Astrocyte of the hippocampus (primary cell): Measurements from ENCODE around the gene KRTAP27-1.

Experiments
- DNase-seq: peaks from one replicate; pipeline ENCODE4 v3.0.0; 2011; ENCODE audit warnings: low read depth, low spot score

Gene KRTAP27-1

GRCh38 chr21:30337276-30337744, at the start of gene KRTAP27-1:
KRTAP27-1 (minus strand) TSS chr21:30337694; CDS start chr21:30337668, 26 bp downstream.
- no peak for DNase-seq

GRCh38 chr21:30382201-30382600, 44.7 kb upstream of the KRTAP27-1 start:
- no peak for DNase-seq

GRCh38 chr21:30372139-30372770, 34.8 kb upstream of the KRTAP27-1 start, which contains the start of gene KRTAP13-2:
KRTAP13-2 (minus strand) TSS chr21:30372271; CDS start chr21:30372213, 58 bp downstream.
- no peak for DNase-seq

GRCh38 chr21:30355906-30356305, 18.4 kb upstream of the KRTAP27-1 start:
- no peak for DNase-seq

GRCh38 chr21:30354308-30355005, 17.0 kb upstream of the KRTAP27-1 start:
- no peak for DNase-seq

GRCh38 chr21:30351534-30351933, 14.0 kb upstream of the KRTAP27-1 start:
- no peak for DNase-seq

- DNase-seq: no peak
Measured at GRCh38 chr21:30349572-30349971, 12.1 kb upstream of the KRTAP27-1 start.

GRCh38 chr21:30348506-30348905, 11.0 kb upstream of the KRTAP27-1 start, which contains the start of gene KRTAP23-1:
KRTAP23-1 (minus strand) TSS chr21:30348606; CDS start chr21:30348606, 0 bp downstream.
- DNase-seq: no peak

GRCh38 chr21:30345014-30345413, 7.5 kb upstream of the KRTAP27-1 start:
- DNase-seq: no peak

GRCh38 chr21:30340714-30341573, 3.5 kb upstream of the KRTAP27-1 start:
- DNase-seq: peak; percentile 56

- DNase-seq: no peak
Measured at GRCh38 chr21:30338717-30339116, 1.2 kb upstream of the KRTAP27-1 start.

GRCh38 chr21:30337772-30338171, 278 bp upstream of the KRTAP27-1 start:
- no peak for DNase-seq

GRCh38 chr21:30336596-30336995, 898 bp downstream of the KRTAP27-1 start:
- DNase-seq: peak; percentile 22

- DNase-seq: no peak
Measured at GRCh38 chr21:30333736-30334135, 3.8 kb downstream of the KRTAP27-1 start.

- DNase-seq: no peak
Measured at GRCh38 chr21:30332681-30333080, 4.8 kb downstream of the KRTAP27-1 start.

- peak; percentile 27 for DNase-seq
Measured at GRCh38 chr21:30329203-30329875, 8.2 kb downstream of the KRTAP27-1 start.

- no peak for DNase-seq
Measured at GRCh38 chr21:30326390-30326789, 11.1 kb downstream of the KRTAP27-1 start.

- DNase-seq: no peak
Measured at GRCh38 chr21:30320215-30320614, 17.3 kb downstream of the KRTAP27-1 start, which contains the start of gene KRTAP26-1. KRTAP26-1 (minus strand) TSS chr21:30320315; CDS start chr21:30320035, 280 bp downstream.

- DNase-seq: no peak
Measured at GRCh38 chr21:30315701-30316100, 21.8 kb downstream of the KRTAP27-1 start.

GRCh38 chr21:30306884-30307283, 30.6 kb downstream of the KRTAP27-1 start:
- no peak for DNase-seq

- DNase-seq: no peak
Measured at GRCh38 chr21:30305136-30305535, 32.4 kb downstream of the KRTAP27-1 start.
